Activated CD4-positive, CD25-positive, alpha-beta regulatory T cell treated with anti-CD3 and anti-CD28 coated beads, Interleukin-2, amount 50 U/mL, for 16 hours (primary cell): Measurements from ENCODE around the gene HPGDS.
"Not testable (repeated sequence)": the region's sequence is repeated elsewhere in the genome, so short reads cannot be mapped to it uniquely, and the experiment has no call there.

Experiments
- DNase-seq: peaks from one replicate; pipeline ENCODE4 v3.0.0-alpha.2; 2020; ENCODE audit warnings: low read depth, low spot score

Gene HPGDS

GRCh38 chr4:94325835-94326234 lies 16.8 kb downstream of the HPGDS start:
- no peak for DNase-seq

- DNase-seq: not testable (repeated sequence)
Observed at GRCh38 chr4:94319927-94320326, 22.7 kb downstream of the HPGDS start.

DNA sequence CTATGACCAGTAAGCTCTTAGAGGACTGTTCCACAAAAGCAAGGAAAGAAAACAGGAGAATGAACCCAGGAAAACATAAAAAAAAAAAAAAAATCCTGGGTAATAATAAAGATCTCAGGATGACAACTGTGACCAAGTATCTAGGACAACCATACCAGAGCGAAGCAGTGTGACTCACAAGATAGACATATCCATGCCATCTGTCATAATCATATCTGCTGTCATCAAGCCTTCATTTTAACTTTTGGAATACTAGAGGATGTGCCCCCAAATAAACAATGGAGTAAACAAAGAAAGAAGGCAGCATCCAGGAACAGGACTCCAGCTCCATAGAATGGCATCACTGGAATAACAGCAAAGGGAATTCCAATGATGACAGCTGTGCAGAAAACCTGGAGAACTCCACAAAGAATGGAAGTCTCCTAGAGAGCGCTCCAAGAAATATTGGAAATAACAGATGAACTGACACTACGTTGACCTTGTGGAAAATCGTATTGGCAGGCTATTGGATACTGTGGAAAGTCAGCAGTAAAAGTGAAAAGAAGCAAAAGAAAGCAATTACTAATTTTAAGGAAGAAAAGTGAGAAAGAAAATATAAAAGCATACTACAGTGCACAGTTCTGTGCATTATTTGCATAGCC lies 35.3 kb downstream of the HPGDS start:
- no peak for DNase-seq

DNA sequence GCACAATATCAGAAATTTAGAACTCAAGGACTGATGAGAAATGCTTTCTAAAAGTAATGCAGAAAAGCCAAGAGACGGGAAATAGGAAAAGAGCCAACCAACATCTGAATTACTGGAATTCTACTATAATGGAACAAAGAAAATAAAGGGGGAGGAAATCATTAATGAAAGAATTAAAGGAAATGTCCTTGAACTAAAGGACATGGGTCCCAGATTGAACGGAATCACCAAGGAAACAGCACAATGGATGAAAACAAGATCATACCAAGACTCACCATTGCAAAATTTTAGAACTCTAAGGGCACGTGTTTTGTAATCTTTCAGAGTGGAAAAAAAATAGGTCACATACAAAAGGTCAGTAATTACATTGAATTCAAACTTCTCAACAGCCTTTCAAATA lies 35.9 kb downstream of the HPGDS start:
- no peak for DNase-seq

DNA sequence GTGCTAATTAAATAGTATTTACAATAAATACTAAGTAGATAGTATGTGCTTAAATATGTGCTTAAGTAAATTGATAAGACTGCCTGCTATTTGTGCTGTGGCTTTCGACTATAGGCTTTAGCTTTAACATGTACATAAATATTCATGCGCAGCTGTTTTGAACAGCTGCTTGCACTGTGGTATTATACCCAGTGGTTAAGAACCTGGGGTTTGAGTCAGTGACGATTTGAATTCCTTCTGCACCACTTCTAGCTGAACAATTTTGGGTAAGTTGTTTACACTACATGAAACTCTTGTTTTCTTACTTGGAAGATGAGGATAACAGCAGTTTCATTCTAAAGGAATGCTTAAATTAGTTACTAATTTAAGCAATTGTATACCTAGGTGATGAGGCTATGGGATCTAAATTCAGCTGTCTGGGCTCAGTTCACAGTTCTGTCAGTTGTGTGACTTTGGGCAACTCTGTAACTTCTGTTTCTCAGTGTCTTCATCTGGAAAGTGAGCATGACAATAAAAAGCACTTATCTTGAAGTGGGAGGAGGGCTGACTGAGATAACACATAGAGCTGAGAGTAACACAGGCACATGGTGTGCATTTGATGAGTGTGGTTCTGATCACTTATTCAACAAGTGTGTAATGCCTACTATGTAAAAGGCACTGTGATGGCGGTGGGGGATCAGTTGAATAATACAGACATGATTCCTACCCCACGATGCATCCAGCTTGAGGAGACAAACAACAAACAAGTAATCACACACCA lies 37.0 kb downstream of the HPGDS start:
- DNase-seq: no peak

DNA sequence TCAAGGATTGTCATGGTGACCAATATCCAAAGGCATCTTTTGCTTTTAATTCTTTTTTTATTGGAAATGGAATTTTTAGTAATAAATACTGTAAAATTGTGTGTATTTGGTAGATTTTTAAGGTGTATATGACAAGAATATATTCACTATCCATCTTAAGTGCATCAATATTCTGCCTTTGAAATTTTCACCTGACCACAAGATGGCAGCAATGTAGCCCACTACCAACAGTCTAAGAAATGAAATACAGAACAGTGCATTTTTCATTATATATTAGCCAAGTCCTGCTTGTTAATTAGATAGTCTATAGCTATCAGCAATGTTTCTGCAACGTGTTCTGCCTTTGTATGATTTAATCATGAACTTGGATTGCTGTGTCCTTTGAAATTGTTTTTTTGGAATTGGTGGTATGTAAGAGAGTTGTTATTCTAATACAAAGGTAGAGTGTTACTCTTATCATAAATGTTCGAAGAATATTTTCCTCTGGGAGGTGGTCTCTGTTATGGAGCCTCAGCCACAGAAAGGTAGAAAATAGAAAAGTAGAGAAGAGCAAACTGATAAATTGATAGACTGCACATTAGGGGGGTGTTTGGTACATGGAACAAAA lies 38.2 kb downstream of the HPGDS start:
- DNase-seq: no peak

GRCh38 chr4:94302191-94302590 lies 40.4 kb downstream of the HPGDS start:
- DNase-seq: no peak

DNA sequence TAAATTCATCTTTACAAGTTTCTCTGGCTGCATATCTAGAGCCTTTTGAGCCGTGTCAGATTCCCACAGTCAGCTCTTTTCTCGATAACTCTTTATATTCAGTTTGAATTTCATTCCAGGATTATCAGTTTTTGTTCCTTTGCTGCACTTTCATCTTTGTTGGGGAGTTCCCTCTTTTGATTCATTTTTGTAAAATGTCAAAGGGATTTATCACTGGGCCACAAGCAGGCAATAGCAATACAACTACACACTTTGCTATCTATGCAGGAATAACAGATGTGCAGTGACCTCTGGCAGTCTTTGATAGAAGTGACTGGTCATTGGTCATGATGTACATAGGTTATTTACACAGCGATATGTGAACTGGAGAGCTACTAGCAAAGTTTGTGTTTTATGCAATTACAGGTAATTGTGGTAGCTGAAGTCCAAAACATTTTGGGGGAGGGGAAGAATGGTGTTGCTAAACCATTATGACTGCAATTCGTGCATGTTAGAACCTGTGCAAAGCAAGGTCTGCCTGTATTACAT lies 43.8 kb downstream of the HPGDS start:
- DNase-seq: no peak

GRCh38 chr4:94295473-94295872 lies 47.2 kb downstream of the HPGDS start:
- not testable (repeated sequence) for DNase-seq

- not testable (repeated sequence) for DNase-seq
Observed at GRCh38 chr4:94293981-94294380, 48.7 kb downstream of the HPGDS start.

- no peak for DNase-seq
Observed at GRCh38 chr4:94290245-94290644, 52.4 kb downstream of the HPGDS start.

DNA sequence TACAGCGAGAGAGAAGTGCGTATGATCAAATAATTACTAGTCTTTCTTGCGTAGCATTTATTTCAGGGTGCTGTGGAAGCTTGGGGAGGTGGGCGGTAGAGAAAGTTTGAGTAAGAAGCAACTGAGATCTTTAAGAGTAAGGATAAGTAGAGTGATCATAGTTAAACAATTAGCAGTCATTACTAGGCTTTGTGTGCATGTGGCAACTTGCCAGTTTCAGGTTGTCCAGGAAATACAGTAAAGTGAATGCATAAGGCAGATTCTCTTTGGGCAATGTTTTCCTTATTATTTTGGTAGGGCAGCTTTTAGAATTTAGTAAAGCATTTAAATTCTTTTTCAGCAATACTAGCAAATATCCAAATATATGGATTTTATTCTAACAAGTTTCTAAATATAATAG lies 57.0 kb downstream of the HPGDS start:
- DNase-seq: no peak

DNA sequence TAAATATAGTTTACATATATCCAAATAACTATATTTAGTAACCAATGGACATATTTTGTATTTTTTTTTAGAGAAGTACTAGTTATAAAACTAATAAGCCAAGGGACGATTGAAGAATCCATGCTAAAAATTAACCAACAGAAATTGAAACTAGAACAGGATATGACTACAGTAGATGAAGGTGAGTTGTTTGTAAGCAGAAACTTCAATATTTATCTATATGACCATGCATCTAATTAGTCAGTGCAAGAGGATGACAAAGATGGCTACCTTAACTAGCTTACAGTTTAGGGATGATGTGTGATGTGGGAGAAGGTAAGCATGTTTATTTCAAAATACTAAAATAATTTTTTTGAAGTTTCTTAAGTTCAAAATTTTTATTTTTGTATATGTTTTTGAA lies 57.7 kb downstream of the HPGDS start:
- no peak for DNase-seq

DNA sequence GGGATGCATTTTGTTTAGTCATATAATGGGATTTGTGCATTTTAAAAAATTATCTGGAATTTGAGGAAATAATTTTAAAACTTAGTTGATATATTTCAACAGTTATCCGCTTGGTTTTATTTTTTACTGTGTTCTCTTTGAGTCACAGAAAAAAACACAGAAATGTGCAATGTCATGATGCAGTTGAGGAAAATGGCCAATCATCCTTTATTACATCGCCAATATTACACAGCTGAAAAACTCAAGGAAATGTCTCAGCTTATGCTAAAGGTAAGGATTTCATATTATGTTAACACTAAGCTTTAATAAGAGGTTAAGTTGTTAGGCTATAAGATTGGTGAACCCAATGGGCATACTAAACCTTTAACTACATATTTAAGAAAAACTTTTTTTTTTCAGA lies 63.9 kb downstream of the HPGDS start:
- DNase-seq: no peak

DNA sequence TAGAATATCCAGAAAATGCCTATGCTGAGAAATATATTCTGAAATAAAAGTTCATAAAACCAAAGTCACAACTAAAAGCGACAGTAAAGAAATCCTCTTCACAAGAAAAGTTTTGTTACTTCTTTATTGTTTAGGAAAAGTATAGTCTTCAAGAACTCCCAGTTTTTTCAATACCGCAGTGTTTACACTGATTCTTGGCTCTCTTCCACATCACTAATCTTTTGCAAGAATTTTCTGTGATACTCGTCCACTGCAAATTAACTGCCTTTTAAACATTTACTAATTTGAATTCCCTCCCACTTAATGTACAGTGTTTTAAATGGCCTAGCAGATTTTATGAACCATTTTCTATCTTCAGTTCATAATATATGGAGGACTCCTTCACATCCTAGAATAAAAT lies 65.1 kb downstream of the HPGDS start:
- DNase-seq: no peak

GRCh38 chr4:94276204-94276603 lies 66.4 kb downstream of the HPGDS start:
- DNase-seq: no peak

DNA sequence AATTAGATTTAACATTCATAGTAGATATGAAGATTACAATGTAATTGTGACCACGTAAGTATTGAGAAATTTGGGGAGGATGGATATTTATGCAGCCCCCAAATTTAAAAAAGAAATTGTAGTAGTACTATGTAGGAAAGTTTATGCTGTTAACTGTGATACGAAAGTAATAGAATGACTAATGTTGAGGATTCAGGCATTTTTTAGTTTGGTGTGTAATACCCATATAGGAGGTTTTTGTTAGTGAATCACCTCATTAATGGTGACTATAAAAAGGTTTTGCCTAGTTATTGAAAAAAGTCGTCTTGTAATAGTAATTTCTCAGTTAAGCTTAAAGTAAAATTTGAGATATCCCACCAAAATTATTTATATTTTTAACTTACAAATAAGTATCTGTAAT lies 67.7 kb downstream of the HPGDS start:
- DNase-seq: no peak

DNA sequence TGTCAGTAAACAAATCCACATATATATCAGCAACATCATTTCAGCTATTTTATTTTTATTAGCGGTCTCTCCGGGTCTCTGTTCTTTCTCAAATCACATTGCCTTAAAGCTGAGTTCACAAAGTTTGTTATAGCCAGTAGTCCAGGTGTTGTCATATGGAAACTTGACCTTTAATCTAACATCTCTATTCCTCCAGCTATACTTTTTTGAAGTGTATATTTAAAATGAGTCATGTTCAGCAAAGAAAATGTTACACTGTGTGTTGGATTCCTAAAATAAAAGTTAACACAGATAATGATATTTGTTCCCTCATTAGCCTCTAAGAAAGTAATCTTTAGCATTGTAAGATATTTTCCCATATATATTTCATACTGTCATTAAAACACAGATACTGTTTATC lies 71.4 kb downstream of the HPGDS start:
- no peak for DNase-seq

GRCh38 chr4:94267037-94267436 lies 75.6 kb downstream of the HPGDS start:
- DNase-seq: no peak

GRCh38 chr4:94262163-94263016 lies 80.2 kb downstream of the HPGDS start:
- no peak for DNase-seq

- no peak for DNase-seq
Observed at GRCh38 chr4:94256828-94257227, 85.8 kb downstream of the HPGDS start.
